DOHH2 (cell line): ENCODE results near the gene GAB3.

Experiments used
- CTCF ChIP-seq: fragments of 200-600 bp; sonication (generic); IDR thresholded peaks from one replicate; pipeline ENCODE4 v1.5.1; 2014; ENCODE audit warnings: antibody characterized with exemption, mild to moderate bottlenecking, low read depth, low read length; ENCODE audit not compliant: poor library complexity, severe bottlenecking
- EZH2phosphoT487 ChIP-seq: fragments of 200-600 bp; sonication (generic); IDR thresholded peaks from 2 replicates; pipeline ENCODE4 v1.6.1; 2017; ENCODE audit warnings: borderline replicate concordance, mild to moderate bottlenecking, antibody characterized with exemption, low read length, moderate library complexity, mixed read lengths

- no peak for TF ChIP-seq CTCF
- no peak for TF ChIP-seq EZH2phosphoT487
Observed at GRCh38 chrX:154750301-154751202, at the start of gene GAB3.
